Right atrium auricular region (tissue), 2 donors: ENCODE measurements around the gene ABI3BP. TPM values are rescaled to one million over a fixed set of nuclear protein-coding genes. Genes with fewer than 3 reads are reported as not detected.
A peak's percentile ranks its signal among the peaks of the same experiment; 100 is the strongest.

Source experiments
- DNase-seq: peaks from one replicate; pipeline ENCODE4 v3.0.0-alpha.2; 2019; ENCODE audit warnings: low spot score
- H3K27ac ChIP-seq, 2 donors: fragments of 200-600 bp; sonication (generic); 1 replicate in 1 of 2; 2 replicates in 1 of 2; pipeline ENCODE4 v1.5.1; 2016 to 2019
- H3K27me3 ChIP-seq, 2 donors: fragments of 200-600 bp; sonication (generic); one replicate each; pipeline versions ENCODE4 v1.5.1 to v1.6.0; 2017 to 2019
- H3K36me3 ChIP-seq: fragments of 200-600 bp; sonication (generic); one replicate; pipeline ENCODE4 v1.5.1; 2016
- H3K4me1 ChIP-seq, 2 donors: fragments of 200-600 bp; sonication (generic); one replicate each; pipeline versions ENCODE4 v1.5.1 to v1.6.0; 2017 to 2019
- H3K4me3 ChIP-seq, 2 donors: fragments of 200-600 bp; sonication (generic); 1 replicate in 1 of 2; 2 replicates in 1 of 2; pipeline ENCODE4 v1.5.1; 2017 to 2019; ENCODE audit warnings: mild to moderate bottlenecking in 1 of 2, moderate library complexity in 1 of 2
- H3K9me3 ChIP-seq, 2 donors: fragments of 200-600 bp; sonication (generic); one replicate each; pipeline ENCODE4 v1.5.1; 2019
- CTCF ChIP-seq, 2 donors: fragments of 200-600 bp; sonication (generic); IDR thresholded peaks; one replicate each; pipeline ENCODE4 v1.5.1; 2019; ENCODE audit warnings: antibody characterized with exemption in 2 of 2
- total RNA-seq, 2 donors: library from RNA; depleted of rRNA; stranded (reverse); fragments of >200 nt; gene quantifications; one replicate each; pipeline ENCODE4 v1.1.0, GENCODE V29; 2016

The ABI3BP gene
- total RNA-seq, 2 donors from 2014 or later, result 46.7 to 56.3 TPM

GRCh38 chr3:100871306-100871705 lies 121.9 kb downstream of the ABI3BP start:
- Histone ChIP-seq H3K9me3 (no peaks in the 10 kb centered on the region), H3K4me3 (no peak overlapping the region), H3K27ac (no peak overlapping the region), H3K36me3 (no peaks in the 10 kb centered on the region), H3K4me1 (no peaks in the 10 kb centered on the region), H3K27me3 (no peaks in the 10 kb centered on the region)
- DNase-seq, result no peak
- no peak for TF ChIP-seq CTCF (IDR thresholded peaks at IDR 0.05)

- DNase-seq, result no peak
- Histone ChIP-seq H3K4me1 (no peaks in the 10 kb centered on the region), H3K4me3 (no peak overlapping the region), H3K27me3 (no peaks in the 10 kb centered on the region), H3K9me3 (no peaks in the 10 kb centered on the region), H3K36me3 (no peaks in the 10 kb centered on the region), H3K27ac (peak overlapping the region in 1 of 2 donors; percentile 16)
- no peak for TF ChIP-seq CTCF (IDR thresholded peaks at IDR 0.05)
These were observed 123.4 kb downstream of the ABI3BP start for GRCh38 chr3:100869787-100870186.

- DNase-seq, result no peak
- no peak overlapping the region for H3K4me3 ChIP-seq
These were observed 124.3 kb downstream of the ABI3BP start for GRCh38 chr3:100868894-100869293.

GRCh38 chr3:100868096-100868495 lies 125.1 kb downstream of the ABI3BP start:
- no peak overlapping the region for H3K4me3 ChIP-seq
- H3K27me3 ChIP-seq, result no peaks in the 10 kb centered on the region
- H3K4me1 ChIP-seq, result no peaks in the 10 kb centered on the region
- no peak for DNase-seq
- no peak for TF ChIP-seq CTCF (IDR thresholded peaks at IDR 0.05)
- H3K36me3 ChIP-seq, result no peaks in the 10 kb centered on the region
- no peaks in the 10 kb centered on the region for H3K9me3 ChIP-seq
- H3K27ac ChIP-seq, result no peak overlapping the region

More at GRCh38 chr3:100868894-100869293, 124.3 kb downstream of the ABI3BP start:
- Histone ChIP-seq H3K27ac (peak overlapping the region in 1 of 2 donors; percentile 7), H3K27me3 (no peaks in the 10 kb centered on the region), H3K4me1 (no peaks in the 10 kb centered on the region), H3K36me3 (no peaks in the 10 kb centered on the region), H3K9me3 (no peaks in the 10 kb centered on the region)
- no peak for TF ChIP-seq CTCF (IDR thresholded peaks at IDR 0.05)

- no peak for TF ChIP-seq CTCF (IDR thresholded peaks at IDR 0.05)
- Histone ChIP-seq H3K27ac (peak overlapping the region in 1 of 2 donors; percentile 46), H3K4me1 (no peaks in the 10 kb centered on the region), H3K27me3 (no peaks in the 10 kb centered on the region), H3K4me3 (no peak overlapping the region), H3K36me3 (no peaks in the 10 kb centered on the region), H3K9me3 (no peaks in the 10 kb centered on the region)
- DNase-seq, result no peak
These were observed 127.8 kb downstream of the ABI3BP start for GRCh38 chr3:100865442-100865841.
